Measurements from ENCODE around the gene C1orf50.

GRCh38 chr1:42820813-42821212, 53.8 kb downstream of the C1orf50 start:
- TF ChIP-seq CTCF (conservative IDR thresholded peaks at IDR 0.05; ENCODE audit: low read depth, low read length) (no peak), POLR2A (IDR thresholded peaks at IDR 0.05; ENCODE audit: low read depth, low read length) (no peak), RAD21 (IDR thresholded peaks at IDR 0.05; ENCODE audit: low read length) (no peak), MAZ (IDR thresholded peaks at IDR 0.05; ENCODE audit: borderline replicate concordance, low read depth, low read length) (no peak), MAFK (IDR thresholded peaks at IDR 0.05; ENCODE audit: low read depth, low read length) (no peak), CEBPB (IDR thresholded peaks at IDR 0.05; ENCODE audit: low read depth, low read length) (no peak), RCOR1 (IDR thresholded peaks at IDR 0.05; ENCODE audit: insufficient replicate concordance, low read length) (no peak), ELK1 (IDR thresholded peaks at IDR 0.05; ENCODE audit: borderline replicate concordance, low read depth, low read length) (no peak), USF2 (IDR thresholded peaks at IDR 0.05; ENCODE audit: low read depth, low read length) (no peak), CHD1 (IDR thresholded peaks at IDR 0.05; ENCODE audit: low read depth, low read length) (no peak), FOS (IDR thresholded peaks at IDR 0.05; ENCODE audit: low read depth, low read length) (no peak), SMC3 (IDR thresholded peaks at IDR 0.05; ENCODE audit: low read depth, low read length) (no peak)
